ENCODE results near the gene PCDHA6. TPM values are rescaled to one million over a fixed set of nuclear protein-coding genes. Genes with fewer than 3 reads are reported as not detected.

PCDHA6 gene
- total RNA-seq, 1 donor from 2014 or later: 0.43 TPM

Other genes with a start within 250 kb of the PCDHA6 start
- 1.4 and 6.8 TPM in 2 replicates for gene CD14, start 194.8 kb upstream of the PCDHA6 start, total RNA-seq
- 9.9 and 26.2 TPM in 2 replicates for gene TMCO6, start 188.5 kb upstream of the PCDHA6 start, total RNA-seq
- gene NDUFA2, start 180.3 kb upstream of the PCDHA6 start, total RNA-seq: 26.5 and 27.9 TPM in 2 replicates
- 62.4 and 66.5 TPM in 2 replicates for gene IK, start 180.1 kb upstream of the PCDHA6 start, total RNA-seq
- 31.5 and 57.8 TPM in 2 replicates for gene WDR55, start 163.1 kb upstream of the PCDHA6 start, total RNA-seq
- 0.43 TPM in 1 of 2 replicates, not detected in the other for gene DND1, start 154.4 kb upstream of the PCDHA6 start, total RNA-seq
- gene HARS1, start 136.6 kb upstream of the PCDHA6 start, total RNA-seq: 36.7 and 59.8 TPM in 2 replicates
- gene HARS2, start 136.5 kb upstream of the PCDHA6 start, total RNA-seq: 30.9 and 45.3 TPM in 2 replicates
- gene ZMAT2, start 127.5 kb upstream of the PCDHA6 start, total RNA-seq: 44.5 and 49.2 TPM in 2 replicates
- gene PCDHA1, start 41.8 kb upstream of the PCDHA6 start, total RNA-seq: not detected in 2 replicates
- gene PCDHA2, start 33.1 kb upstream of the PCDHA6 start, total RNA-seq: not detected in 2 replicates
- gene PCDHA3, start 26.9 kb upstream of the PCDHA6 start, total RNA-seq: under 0.01 TPM in 2 replicates
- 0.21 and 1.2 TPM in 2 replicates for gene PCDHA4, start 20.9 kb upstream of the PCDHA6 start, total RNA-seq
- not detected in 2 replicates for gene PCDHA5, start 6.3 kb upstream of the PCDHA6 start, total RNA-seq
- under 0.01 and 0.48 TPM in 2 replicates for gene PCDHA7, start 6.3 kb downstream of the PCDHA6 start, total RNA-seq
- gene PCDHA8, start 13.2 kb downstream of the PCDHA6 start, total RNA-seq: not detected in 2 replicates
- under 0.01 TPM in 2 replicates for gene PCDHA9, start 20.4 kb downstream of the PCDHA6 start, total RNA-seq
- gene PCDHA10, start 27.9 kb downstream of the PCDHA6 start, total RNA-seq: under 0.01 and 0.48 TPM in 2 replicates
- gene PCDHA11, start 41.0 kb downstream of the PCDHA6 start, total RNA-seq: 0.48 and 1.7 TPM in 2 replicates
- 0.21 and 0.48 TPM in 2 replicates for gene PCDHA12, start 47.3 kb downstream of the PCDHA6 start, total RNA-seq
- gene PCDHA13, start 54.2 kb downstream of the PCDHA6 start, total RNA-seq: 0.24 TPM in 1 of 2 replicates, not detected in the other
- gene PCDHAC1, start 98.3 kb downstream of the PCDHA6 start, total RNA-seq: 0.48 and 0.85 TPM in 2 replicates
- gene PCDHAC2, start 138.5 kb downstream of the PCDHA6 start, total RNA-seq: 1.9 and 16.0 TPM in 2 replicates
- not detected in 2 replicates for gene PCDHB1, start 223.4 kb downstream of the PCDHA6 start, total RNA-seq